Activated CD4-positive, alpha-beta T cell treated with anti-CD3 and anti-CD28 coated beads for 48 hours (primary cell): Measurements from ENCODE around the gene B3GALT4.

Experiments used
- DNase-seq: peaks from one replicate; pipeline ENCODE4 v3.0.0-alpha.2; 2020

The B3GALT4 gene

GRCh38 chr6:33292996-33293682, 16.2 kb downstream of the B3GALT4 start:
- no peak for DNase-seq

- no peak for DNase-seq
These were observed 17.3 kb downstream of the B3GALT4 start for GRCh38 chr6:33294086-33294823.

- DNase-seq, result no peak
These were observed 18.9 kb downstream of the B3GALT4 start for GRCh38 chr6:33295621-33296369.

GRCh38 chr6:33296797-33297405, 20.0 kb downstream of the B3GALT4 start:
- no peak for DNase-seq

DNA sequence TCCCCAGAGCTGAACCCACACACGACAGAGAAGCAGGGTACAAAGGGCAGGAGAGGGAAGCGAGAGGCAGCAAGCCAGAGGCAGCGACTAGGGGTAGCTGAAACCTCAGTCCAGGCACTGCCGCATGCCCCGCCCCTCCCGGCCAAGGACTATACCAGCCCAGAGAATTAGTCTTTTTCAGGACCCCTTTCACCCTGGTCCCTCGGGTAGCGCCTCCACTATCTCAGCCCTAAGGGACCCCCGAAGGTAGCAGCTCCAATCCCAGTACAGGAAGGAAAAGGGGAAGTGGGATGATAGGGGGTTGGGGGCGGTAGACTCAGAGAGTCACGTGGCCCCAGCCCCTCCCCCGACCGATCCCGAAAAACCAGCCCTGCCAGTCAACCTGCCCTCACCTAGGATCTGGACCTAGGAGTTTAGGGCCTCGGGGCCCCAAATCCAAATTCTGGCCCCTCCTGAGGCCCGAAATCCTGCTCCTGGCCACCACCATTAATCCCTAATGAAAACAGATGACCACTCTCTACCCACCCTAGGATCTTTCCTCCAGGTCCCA, 20.6 kb downstream of the B3GALT4 start:
- DNase-seq, result no peak

- peak; percentile 78 for DNase-seq
These were observed 21.2 kb downstream of the B3GALT4 start for GRCh38 chr6:33297956-33298772.

DNA sequence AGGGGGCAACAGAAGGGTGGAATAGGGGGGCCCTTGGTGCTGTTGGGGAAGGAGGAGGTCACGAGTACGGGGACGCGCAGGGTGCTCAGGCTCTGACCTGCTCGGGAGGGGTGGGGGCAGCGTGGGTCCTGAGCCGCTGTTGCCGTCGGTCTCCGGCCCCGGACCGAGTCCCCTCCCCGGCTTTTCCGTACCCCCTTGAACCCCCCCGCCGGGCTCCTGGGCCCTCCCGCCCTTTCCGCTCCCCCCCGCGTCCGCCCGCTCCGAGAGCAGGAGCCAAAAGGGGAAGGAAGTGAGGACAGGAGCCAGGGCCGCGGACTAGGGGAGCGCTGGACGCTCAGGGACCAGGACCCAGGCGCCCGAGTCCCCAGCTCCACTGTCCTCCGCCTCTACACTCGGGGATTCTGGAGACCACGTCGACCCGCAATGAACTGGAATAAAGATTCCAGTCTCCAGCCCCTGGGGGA, 21.9 kb downstream of the B3GALT4 start, which contains the start of gene RGL2:
Gene RGL2 (minus strand): TSS at position 170 of the 464 bp plus-strand sequence. CDS start 332 bp downstream, outside the sequence.
- peak; percentile 58 for DNase-seq

DNA sequence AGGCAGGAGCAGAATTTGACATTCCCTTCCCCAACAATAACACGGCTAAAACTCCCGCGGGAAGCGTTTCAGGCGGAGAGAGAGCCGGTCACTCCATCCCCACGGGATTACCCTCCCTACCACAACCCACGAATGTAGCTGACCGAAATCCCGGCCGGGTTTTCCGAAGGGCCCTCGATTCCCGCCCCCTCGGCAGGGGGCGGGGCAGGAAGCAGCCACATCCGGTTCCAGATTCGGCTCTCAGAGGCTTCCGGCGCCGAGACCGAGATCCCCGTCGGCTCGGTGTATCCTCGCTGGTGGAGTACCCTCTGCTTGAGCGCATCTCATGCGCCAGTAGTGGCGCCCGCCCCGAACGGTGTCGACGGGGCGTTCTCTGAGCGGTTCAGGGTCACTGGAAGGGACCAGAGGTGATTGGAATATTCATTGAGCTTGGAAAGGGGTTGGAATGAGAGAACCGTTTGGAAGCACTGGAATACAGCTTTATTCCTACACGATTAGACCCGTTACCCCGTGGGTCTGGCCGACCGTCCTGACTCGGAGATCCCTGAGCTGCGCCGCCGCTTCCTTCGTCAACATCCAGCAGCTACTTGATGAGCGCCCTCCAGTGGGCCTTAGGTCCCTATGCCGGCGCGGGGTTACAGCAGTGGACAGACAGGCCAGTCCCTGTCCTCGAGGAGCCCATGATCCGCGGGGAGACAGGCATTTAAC, 22.5 kb downstream of the B3GALT4 start:
- peak; percentile 96 for DNase-seq

- no peak for DNase-seq
These were observed 25.0 kb downstream of the B3GALT4 start for GRCh38 chr6:33301877-33302276.

- DNase-seq, result no peak
These were observed 27.3 kb downstream of the B3GALT4 start for GRCh38 chr6:33304216-33304615.

DNA sequence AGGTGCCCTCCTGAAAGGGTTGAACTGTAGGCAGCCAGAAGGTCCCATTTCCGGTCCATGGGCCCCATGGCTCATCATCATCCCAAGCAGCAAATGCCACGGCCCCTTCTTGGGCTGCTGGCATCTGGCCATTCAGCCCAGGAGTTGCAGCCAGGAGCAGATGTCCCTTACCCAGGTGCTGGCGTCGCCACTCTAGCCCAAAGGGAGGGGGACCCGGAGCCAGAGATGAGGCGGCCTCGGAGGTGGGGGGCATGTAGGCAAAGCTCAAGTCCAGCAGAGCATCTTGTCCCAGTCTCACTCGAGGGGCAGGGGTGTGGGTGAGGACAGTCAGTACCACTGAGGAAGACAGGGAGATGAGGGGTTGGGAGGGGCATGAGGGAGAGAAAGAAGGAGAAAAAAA, 28.1 kb downstream of the B3GALT4 start:
- DNase-seq, result no peak

DNA sequence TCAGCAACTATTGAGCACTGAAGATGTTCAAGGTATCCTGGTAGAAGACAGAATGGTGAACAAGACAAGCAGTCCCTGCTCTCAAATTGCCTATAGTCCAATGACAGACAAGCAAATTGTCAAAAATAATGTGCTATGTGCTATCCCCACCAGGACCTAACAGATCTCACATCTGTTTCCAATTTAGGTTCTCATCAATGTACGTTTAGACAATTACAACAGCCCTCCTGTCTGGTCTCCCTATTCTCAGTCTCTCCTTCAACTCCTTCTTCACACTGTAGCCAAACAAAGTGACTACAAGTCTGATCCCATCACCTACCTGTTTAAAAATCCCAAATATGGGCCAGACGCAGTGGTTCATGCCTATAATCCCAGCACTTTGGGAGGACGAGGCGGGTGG, 29.4 kb downstream of the B3GALT4 start:
- DNase-seq, result no peak

DNA sequence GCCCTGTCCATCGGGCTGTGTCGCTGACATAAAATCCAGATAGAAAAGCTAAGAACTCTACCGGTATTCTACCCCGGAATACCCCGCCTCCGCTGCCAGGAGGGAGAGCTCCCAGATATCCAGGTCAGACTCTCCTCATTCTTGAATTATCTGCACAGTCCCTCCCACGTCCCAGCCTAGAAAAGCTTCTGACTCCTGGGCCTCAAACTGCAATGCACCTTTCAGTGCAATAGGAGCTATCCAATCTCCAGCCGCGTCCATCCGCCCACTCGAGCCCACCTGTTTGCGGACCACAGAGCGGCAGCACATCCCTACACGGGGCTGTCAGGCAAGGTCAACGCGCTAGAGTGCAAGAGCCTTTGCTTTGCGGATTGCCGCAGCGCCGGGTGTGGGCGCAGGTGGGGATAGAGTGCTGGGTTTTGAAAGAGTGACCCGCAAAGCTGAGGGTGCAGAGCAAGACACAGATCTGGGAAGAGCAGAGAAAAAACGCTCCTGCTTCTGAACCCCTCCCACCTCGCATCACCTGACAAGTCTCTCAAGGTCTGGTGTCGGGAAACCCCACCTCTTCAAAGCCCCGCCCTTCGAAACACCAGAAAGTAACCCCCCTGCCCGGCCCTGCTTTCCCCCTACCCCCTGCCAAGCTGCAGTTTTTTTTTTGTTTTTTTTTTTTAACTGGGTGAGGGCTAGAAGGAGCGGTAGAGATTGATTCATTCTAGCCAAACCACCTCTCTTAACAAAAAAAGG, 35.6 kb downstream of the B3GALT4 start:
- DNase-seq, result peak; percentile 86

DNA sequence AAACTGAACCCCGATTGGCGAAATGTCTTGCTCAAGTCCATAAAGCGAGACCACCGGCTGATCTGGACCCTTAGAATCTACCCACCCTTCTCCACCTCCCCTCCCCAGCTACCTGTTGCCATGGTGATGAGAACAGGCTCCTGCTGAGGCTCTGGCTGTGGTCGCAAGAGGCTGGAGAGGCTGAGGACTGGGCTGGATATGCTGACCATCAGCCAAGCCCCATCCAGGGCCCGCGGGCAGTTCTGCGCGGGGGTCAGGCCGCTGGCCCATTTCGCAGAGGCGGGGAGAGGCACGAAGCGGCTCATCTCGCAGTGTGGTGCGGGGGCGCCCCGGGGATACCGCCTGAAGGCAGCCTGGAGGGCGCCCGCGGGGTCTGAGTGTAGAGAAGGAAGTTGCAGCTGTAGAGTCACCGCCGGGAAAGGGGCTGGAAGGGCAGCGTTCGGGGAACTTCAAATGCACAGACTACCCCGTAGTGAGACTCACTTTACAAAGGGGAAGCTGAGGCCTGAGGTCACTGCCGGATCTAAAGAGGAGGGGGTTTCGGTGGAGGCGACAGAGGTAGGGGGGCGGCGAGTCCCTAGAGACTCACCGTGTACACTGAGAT, 36.3 kb downstream of the B3GALT4 start:
- peak; percentile 63 for DNase-seq

DNA sequence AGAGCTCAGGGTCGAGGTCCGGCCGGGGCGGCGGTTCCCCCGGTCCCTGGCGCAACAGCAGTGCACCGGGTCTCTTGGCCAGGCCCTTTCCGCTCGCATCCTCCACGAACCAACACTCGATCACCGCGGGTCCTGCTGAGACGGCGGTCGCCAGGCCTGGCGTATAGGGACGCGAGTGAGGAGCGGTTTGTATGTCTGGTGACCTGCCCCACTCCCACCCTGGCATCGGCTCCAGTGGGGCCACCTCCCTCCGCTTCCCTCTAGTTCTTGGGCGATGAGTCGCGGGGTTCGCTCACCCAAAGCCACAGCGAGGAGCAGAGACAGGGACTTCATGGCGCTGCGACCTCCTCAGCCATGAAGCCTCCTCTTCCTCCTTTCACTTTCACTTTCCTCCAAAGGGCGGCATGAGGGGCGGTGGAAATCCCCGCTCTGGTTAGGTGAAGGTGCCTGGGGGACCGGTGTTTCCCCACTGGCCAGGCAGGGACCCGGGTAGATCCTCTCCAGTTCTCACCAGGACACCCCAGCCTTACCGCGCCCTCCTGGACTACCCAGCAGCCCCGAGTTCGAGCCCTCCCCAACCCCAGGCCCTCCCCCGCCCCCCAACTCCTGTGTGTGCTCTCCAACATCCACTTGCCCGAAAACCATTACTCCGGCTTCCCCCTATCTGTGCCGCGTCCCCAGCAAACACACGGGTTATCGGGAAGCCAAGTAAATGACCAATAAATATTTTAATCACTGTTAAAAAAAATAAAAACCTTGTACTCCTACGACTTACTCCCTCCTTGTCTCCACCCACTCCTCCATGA, 37.0 kb downstream of the B3GALT4 start, which contains the start of gene TAPBP:
Gene TAPBP (minus strand): TSS at position 370 of the 806 bp plus-strand sequence. CDS start 37 bp downstream, at position 333.
- peak; percentile 88 for DNase-seq

- DNase-seq, result peak; percentile 68
These were observed 37.6 kb downstream of the B3GALT4 start for GRCh38 chr6:33314515-33314942.

DNA sequence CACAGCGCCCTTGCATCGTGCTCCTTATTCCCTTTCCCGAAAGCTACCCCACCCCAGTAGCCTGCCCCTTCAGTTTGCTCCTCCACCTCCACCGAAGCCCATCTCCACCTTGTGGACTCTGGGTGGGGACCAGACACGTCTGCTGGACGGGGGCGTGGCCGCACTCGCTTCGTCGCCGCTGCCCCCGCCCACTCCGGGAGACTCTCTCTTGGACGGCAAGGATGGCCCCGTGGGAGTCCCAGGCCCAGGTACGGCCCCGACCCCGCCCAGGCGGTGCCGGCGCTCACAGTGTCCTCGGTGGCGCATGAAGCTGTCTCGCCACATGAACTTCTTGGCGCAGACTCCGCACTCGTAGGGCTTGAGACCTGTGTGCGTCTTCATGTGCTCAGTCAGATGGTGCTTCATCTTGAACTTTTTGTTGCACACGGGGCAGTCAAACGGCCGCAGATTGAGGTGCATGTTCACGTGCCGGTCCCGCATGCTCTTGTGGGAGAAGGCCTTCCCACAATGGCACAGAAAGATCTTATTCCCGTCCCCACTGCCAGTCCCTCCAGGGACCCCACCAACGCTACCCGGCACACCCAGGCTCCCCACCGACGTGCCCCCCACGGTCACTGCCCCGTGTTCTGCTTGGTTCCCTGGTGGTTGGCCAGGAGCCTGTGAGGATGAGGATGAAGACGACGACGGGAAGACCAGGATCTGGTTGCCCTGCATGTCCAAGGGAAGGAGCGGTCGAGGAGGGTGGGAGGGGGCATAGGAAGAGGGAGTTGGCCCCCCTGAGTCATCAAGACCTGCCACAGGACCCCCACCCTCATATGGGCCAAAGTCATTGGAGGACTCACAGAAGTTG, 38.2 kb downstream of the B3GALT4 start:
- DNase-seq, result peak; percentile 26
